ENCODE measurements around the gene ME1.
"Not testable (repeated sequence)": the region's sequence is repeated elsewhere in the genome, so short reads cannot be mapped to it uniquely, and the experiment has no call there.

The ME1 gene

DNA sequence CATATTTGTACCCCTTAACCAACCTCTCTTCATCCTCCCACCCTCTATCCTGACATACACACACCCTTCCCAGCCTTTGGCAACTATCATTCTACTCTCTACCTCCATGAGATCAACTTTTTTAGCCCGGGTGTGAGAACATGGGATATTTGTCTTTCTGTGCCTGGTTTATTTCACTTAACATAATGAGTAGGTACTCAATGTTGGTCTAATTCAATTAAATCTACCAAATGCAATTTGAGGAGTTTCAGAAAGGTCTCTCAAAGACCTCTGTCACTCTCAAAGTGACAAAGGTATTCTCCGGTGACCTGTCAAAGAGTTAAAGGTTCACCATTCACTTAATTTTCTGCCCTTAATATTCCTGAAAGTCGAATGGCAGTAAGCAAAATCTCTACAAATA is 87.7 kb downstream of the ME1 start:
- DNase-seq, result no peak

DNA sequence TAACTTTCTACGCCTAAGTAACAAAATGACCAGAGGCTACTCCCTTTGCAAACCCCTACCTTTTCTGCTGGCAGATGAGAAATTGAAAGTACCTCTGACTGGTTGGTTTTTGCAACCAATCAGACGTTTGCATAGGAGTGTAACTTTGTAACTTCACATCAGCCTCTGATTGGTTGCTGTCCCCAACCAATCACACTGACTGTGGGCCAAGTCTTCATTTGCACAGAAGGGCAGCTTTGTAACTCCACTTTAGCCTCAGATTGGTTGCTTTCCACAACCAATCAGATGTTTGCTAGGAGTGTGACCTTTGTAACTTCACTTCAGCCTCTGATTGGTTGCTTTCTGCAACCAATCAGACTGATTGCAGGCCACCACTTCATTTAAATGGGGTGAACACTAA is 89.1 kb downstream of the ME1 start:
- DNase-seq, result no peak

DNA sequence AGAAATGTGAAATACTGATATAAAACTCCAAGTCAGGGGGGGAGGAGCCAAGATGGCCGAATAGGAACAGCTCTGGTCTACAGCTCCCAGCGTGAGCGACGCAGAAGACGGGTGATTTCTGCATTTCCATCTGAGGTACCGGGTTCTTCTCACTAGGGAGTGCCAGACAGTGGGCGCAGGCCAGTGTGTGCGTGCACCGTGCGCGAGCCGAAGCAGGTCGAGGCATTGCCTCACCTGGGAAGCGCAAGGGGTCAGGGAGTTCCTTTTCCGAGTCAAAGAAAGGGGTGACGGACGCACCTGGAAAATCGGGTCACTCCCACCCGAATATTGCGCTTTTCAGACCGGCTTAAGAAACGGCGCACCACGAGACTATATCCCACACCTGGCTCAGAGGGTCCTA is 96.9 kb downstream of the ME1 start:
- DNase-seq, result not testable (repeated sequence)

DNA sequence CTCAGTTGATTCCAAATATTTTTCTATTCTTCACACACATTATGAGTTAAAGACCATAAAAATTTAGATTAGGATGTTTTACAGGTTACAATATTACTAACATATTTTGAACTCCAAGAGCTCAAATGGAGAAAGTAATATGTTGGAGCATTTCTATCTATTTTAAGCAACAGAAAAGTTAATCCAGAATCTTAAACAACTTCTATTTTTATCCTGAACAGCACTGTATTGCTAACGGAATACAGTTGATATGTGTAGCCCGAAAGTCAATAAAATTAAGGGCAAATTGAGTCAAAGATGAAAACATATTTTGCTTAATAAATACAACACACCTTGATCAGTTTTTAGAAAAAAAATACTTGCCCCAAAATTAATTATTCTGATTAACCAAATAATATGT is 97.4 kb downstream of the ME1 start:
- no peak for DNase-seq

DNA sequence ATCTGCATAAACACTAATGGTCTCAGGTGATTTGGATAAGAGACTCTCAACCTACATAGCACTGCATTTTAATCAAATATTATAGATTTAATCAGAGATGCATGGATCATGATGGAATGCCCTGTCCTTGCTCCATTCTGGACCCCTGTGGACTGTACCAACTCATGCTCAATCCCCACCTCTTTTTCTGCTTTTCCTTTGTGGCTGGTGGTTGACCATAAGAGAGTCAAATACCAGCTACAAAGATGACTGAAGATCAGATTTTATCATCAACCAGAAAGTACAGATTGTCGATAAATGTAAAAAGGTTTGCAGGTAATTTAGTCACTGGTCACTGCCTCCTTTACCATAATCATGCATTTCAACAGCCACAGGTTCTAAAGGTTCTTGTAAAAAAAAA is 116.2 kb downstream of the ME1 start:
- DNase-seq, result no peak

DNA sequence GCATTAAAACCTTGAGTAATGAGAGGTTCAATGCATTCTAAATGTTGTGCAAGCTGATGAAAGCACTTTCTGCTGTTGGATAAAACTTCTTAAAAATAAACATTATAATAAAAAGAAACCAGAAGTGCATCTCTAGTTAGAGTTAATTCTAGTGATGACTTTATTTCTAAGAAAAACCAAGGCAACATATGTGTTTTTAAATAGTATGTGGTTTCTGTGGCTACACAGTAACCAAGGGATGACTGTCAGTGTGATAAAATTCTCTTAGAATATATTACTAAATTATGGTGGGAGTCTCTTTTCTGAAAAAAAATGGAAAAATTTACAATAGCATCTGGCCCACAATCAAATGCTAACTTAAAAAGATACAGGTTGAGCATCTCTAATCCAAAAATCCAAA is 117.0 kb downstream of the ME1 start:
- DNase-seq, result no peak

DNA sequence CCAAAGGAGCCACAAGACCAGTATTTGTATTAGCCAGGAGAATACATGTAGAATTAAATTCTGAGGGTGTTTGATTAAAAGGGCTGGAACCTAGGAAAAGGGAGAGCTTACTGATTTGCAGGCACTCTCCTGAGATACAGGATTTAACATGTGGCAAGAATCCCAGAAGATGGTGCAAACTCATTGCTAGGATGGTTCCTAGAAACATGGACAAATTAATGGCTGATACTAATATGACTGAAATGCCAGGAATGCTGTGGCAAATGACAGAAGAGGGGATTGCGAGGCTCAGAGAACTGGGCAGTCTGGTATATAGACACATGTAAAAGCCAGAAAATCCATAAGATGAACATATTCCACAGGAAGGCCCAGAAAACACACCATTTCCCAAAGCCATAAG is 119.6 kb downstream of the ME1 start:
- no peak for DNase-seq

DNA sequence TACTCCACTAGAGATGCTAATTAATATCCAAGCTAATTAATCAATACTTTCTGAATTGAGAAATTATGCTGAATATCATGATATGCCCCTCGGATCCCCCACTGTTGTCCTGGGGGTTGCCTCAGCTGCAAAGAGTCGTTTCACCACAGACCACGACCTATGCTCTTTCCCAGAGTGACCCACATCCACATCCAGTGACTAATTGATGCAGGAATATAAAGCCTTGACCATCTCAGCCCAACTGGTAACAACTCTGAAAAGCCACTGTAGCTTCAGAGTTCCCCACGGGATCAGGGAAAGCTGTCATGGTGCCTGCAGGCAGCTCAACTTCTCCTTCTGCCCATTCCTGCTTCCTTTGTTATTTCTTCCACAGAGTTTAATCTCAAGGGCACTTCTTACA is 120.8 kb downstream of the ME1 start:
- DNase-seq, result no peak

DNA sequence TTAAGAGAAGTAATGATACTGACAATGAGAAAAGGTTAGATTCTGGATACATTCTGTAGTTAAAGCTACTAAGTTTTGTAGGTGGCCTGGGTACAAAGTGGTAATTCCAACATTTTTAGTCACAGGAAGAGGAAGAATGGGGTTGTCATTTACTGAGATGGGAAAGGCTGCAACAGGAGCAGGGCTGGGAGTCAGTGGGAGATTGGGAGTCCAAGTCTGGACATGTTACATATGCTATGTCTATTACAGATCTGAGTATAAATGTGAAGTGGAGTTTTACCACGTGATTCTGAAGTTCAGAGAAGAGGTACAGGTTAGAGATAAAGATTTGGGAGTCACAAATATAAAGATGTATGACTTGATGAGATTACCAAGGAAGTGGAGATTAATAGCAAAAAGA is 121.5 kb downstream of the ME1 start:
- no peak for DNase-seq

DNA sequence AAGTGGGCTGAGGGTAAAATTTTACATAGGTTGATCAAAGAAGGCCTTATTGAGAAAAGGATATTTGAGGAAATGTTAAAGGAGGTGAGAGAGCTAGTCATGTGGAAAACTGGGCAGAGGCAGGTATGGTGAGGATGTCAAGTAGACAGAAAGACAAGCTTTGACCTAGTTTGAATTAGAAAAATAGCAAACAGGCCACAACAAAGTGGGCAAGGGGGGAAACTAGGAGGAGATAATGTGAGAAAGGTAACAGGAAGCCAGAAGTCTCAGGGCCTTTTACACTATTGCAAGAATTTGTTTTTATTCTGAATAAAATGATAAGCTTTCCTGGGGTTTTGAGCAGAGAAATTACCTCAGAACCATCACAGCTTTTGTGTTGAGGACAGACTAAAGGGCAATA is 122.0 kb downstream of the ME1 start:
- no peak for DNase-seq

DNA sequence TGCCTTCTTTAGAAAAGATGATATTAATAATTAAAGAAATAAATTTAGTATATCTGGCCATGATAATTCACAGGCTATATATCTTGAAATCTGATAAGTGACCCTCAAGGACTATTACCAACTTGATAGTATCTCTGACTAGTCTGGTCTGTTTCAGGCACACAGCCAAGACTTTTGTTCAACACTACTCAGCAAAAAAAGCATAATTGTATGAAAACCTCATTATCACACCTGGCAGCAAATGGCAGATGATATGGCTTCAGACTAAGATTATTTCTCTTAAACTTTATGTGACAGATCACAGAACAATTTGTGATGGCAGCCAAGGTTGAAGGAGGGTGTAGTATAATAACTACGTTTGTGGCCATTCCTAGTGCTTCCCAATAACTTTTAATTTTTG is 123.0 kb downstream of the ME1 start:
- no peak for DNase-seq

DNA sequence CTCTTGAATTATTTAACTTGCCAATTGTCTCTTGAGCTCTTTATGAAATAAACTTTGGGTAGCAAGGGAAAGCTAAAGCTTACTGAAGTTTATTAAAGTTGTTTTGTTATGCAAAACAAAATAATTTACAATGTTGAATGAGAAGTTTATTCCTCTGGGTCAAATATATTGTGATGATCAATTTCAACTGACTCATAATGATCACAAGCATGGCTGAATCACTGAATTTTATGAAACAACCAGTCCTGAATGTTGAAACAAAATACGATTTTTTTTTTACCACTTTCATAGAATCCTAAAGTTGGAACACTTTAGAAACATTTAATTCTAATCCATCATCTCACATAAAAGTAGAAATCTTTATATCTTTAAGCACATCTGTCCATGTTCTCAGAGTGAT is 127.4 kb downstream of the ME1 start:
- DNase-seq, result no peak

DNA sequence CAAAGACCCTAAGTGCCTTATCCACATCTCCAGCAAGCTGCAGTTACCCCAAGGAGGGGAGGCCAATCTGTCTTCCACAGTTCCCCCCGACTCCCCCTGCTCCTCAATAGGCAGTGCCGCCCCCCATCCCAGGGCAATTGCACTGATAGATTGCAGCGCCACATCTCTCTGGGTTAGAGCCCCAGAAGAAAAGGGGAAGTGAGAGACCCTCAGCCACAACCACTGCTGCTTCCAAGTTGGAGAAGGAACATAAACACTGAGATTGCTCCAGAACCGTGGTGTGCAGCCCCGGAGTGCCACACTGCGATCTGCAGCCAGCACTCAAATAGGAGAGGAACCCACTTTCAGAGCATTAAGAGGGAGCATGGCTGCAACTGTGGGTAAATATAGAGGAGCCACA is 136.2 kb downstream of the ME1 start:
- DNase-seq, result no peak

DNA sequence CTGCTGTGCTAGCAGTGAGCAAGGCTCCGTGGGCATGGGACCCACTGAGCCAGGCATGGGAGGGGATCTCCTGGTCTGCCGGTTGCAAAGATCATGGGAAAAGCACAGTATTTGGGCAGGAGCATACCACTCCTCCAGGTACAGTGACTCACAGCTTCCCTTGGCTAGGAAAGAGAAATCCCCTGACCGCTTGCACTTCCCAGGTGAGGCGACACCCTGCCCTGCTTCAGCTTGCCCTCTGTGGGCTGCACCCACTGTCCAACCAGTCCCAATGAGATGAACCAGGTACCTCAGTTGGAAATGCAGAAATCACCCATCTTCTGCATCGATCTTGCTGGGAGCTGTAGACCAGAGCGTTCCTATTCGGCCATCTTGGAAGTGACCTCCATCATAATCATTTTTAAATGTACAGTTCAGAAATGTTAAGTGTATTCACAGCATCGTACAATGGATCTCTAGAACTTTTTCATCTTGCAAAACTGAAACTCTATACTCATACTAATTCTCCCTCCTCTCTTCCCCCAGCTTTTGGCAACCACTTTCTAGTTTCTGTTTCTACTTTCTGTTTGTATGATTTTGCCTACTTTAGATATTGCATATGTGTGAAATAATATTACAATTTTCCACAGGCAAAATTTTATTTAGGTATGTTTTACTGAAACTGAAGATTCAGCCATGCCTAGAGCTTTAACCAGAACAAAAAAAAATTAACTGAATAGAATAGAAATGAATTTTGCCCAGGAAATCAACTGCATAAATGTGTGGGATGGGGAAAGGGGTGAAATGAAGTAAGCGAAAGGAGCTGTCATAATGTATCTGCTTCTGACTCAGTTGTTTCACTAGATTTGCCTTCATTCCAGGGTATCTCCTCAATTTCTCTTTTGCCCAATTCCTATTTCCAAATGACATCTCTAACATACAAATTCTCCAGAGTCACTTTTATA is 137.7 kb downstream of the ME1 start:
- DNase-seq, result no peak

DNA sequence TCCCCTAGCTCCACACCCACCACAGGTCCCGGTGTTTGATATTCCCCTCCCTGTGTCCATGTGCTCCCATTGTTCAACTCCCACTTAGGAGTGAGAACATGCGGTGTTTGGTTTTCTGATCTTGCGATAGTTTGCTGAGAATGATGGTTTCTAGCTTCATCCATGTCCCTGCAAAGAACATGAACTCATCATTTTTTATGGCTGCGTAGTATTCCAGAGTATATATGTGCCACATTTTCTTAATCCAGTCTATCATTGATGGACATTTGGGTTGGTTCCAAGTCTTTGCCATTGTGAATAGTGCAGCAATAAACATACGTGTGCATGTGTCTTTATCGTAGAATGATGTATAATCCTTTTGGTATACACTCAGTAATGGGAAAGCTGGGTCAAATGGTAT is 143.6 kb downstream of the ME1 start:
- DNase-seq, result not testable (repeated sequence)

DNA sequence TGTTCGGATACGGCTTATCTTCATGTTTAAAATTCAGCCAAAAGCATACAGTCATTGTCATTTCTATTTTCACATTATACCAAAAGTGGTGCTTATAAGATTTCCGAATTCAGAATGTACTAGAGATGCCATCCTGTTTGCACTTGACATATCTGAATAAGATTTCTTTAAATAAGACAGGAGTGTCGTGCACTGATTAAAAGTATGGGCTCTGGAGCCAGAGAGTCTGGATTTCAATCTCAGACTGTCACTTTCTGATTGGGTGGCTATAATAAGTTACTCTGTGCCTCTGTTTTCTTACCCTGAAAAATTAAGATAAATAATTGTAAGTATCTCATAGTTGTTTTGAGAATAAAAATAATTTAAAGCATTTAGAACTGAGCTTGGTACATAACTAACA is 144.9 kb downstream of the ME1 start:
- no peak for DNase-seq

DNA sequence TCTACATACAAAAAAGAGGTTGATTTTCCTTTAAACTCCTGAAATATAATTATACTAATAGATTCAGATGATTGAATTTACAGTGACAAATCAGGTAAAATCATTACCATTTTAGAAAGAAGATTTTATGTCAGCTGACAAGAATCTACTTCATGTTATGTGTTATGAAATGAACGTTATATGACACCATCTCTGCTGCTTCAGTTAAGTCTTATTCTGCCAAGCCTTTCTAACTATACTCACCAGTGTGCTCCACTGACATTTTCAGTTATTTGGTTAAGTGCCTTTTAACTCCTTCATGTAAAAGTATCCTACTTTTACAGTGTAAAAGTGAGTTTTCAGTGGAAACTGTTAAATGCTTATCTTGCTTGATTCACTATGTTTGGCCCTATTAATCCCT is 157.3 kb downstream of the ME1 start:
- no peak for DNase-seq

DNA sequence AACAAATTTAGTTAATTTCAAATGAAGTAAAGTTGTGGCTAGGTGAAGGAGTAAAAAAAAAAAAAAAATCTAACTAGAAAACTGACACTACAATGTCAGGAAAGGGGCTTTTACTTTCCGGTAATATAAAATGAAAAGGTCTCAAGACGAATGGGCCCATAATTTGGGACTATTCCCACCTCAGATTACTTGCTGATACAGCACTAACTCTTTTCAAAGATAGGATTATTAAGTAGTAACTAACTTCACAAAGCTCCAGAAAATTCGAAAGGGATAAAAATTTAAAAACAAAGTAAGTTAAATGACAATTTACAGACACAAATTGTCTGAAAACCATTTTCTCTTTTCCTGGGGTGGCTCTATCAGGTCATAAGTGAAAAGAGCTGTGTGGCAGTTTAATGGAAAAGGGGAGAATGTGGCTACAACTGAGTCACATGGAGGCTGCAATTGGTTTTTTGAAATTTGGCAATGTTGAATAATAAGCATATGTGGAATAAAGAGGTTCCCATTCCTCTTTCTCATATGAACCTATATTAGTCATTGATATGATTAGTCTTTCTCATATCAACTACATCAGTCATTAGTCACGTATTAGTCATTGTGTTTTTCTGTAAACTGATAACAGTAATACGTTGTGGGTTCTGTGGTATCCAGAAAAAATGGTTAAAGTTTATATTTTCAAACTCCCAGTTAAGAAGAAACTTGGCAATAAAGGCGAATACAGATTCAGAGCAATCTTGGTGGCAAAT is 159.7 kb downstream of the ME1 start:
- no peak for DNase-seq

DNA sequence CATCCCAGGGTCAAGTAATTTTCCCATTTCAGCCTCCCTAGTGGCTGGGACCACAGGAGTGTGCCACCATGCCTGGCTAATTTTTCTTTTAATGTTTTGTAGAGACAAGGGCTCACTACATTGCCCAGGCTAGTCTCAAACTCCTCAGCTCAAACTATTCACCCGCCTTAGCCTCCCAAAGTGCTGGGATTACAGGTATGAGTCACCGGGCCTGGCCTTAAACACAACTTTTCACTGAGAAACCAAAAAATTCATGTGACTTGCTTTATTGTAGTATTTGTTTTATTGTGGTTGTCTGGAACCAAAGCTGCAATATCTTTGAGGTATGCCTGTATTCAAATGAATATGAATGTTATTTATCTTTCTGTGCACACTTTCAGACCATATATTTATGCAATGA is 165.5 kb downstream of the ME1 start:
- no peak for DNase-seq

DNA sequence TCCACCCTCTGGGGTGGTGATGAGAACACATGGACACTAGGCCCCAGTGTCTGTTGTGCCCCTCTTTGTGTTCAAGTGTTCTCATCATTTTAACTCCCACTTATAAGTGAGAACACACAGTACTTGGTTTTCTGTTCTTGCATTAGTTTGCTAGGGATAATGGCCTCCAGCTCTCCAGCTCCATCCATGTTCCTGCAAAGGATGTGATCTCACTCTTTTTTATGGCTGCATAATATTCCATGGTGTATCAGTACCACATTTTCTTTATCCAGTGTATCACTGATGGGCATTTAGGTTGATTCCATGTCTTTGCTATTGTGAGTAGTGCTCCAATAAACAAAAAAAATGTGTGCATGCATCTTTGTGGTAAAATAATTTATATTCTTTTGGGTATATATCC is 170.3 kb downstream of the ME1 start:
- no peak for DNase-seq

DNA sequence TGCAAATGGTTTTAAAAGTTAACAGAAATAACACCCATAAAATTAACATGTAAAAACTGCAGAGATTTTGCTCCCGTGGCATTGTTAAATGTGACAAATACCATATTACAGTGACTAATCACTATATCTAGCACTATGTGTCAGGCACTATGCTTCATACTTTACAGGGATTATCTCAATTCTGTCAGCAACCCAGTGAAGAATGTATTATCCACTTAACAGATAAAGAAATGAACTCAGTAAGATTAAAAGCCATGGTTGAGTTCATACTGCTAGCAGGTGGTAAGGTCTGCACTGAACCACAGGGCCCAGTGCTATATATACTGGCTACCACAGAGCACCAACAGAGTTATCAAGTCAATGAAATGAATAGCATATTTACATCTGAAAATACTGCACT is 172.3 kb downstream of the ME1 start:
- DNase-seq, result no peak

DNA sequence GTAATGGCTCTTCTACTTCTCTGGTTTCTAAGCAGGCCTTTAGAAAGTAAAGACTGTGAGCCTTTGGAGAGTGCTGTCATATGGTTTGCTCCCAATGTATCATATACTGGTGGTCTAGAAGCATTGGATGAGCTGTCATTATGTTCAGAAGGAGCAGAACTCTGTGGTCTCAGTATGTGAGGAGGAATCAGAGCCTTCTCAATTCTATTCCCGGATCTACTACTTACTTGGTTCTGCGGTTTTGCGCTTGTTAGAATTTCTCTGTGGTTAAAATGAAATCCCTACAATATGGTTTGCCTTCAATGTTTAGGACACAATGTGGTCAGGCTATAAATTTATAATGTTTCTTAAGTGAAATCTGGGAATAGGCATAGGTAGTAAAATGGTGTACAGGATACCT is 173.1 kb downstream of the ME1 start:
- DNase-seq, result no peak

DNA sequence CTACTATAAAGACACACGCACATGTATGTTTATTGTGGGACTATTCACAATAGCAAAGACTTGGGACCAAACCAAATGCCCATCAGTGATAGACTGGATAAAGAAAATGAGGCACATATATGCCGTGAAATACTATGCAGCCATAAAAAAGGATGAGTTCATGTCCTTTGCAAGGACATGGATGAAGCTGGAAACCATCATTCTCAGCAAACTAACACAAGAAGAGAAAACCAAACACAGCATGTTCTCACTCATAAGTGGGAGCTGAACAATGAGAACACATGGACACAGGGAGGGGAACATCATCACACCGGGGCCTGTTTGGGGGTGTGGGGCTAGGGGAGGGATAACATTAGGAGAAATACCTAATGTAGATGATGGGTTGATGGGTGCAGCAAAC is 174.1 kb downstream of the ME1 start:
- not testable (repeated sequence) for DNase-seq

DNA sequence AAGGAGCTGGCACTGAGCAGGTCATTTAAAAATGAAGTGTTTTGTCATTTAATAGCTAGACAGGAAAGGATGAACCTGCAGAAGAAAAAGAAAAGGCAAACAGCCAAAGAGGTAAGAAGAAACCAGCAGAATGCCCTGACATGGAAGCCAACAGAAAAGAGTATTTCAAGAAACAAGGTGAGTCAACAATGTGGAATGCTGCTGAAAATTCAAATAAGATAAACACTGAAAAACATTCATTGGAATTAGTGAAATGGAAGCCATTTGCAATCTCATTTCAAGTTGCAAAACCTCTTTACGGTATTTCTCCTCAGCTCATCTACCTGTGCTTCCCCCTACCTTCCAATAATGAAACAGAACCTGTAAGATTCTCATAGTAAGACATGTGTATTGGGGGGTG is 178.1 kb downstream of the ME1 start:
- DNase-seq, result no peak

DNA sequence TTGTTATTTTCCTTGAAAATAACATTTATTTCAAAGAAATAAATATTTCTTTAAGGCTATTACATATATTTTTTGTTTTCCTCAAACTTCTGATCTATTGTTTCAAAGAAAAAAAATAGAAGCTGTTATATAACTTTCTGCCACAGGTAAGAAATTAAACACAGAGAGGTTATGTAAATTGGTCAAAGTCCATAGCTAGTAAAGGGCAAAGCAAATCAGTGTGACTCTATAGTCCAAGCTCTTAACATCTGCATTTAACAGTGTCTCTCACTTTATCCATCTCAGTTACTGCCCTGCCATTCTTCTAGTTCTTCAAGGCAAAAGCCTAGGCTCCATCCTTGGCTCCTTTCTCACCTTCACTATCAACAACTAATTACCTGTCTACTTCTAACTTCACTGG is 180.6 kb downstream of the ME1 start:
- no peak for DNase-seq

All from activated CD4-positive, CD25-positive, alpha-beta regulatory T cell (primary cell).